Loucy (cell line): Measurements from ENCODE around the gene E4F1.

ENCODE experiments used
- H2AFZ ChIP-seq: fragments of 200-600 bp; sonication (generic); 2 replicates; pipeline ENCODE4 v1.6.0; 2016; ENCODE audit warnings: antibody characterized with exemption, mild to moderate bottlenecking, low read length, moderate library complexity
- H3F3A ChIP-seq: fragments of 200-600 bp; 2 replicates; pipeline ENCODE4 v1.6.0; 2016; ENCODE audit warnings: antibody characterized with exemption, low read depth, mild to moderate bottlenecking
- H3K27me3 ChIP-seq: fragments of 200-600 bp; sonication (generic); 2 replicates; pipeline ENCODE4 v1.6.1; 2014; ENCODE audit warnings: low read length, mild to moderate bottlenecking; ENCODE audit not compliant: insufficient read depth, poor library complexity, severe bottlenecking
- H3K36me3 ChIP-seq: fragments of 200-600 bp; sonication (generic); 2 replicates; pipeline ENCODE4 v1.6.1; 2016; ENCODE audit warnings: low read length; ENCODE audit not compliant: insufficient read depth
- H3K4me1 ChIP-seq: fragments of 200-600 bp; sonication (generic); 2 replicates; pipeline ENCODE4 v1.5.1; 2014; ENCODE audit warnings: low read length, mild to moderate bottlenecking; ENCODE audit not compliant: insufficient read depth, poor library complexity, severe bottlenecking
- H3K4me2 ChIP-seq: fragments of 200-600 bp; sonication (generic); 2 replicates; pipeline ENCODE4 v1.6.0; 2014; ENCODE audit warnings: antibody characterized with exemption, low read length, low read depth, mild to moderate bottlenecking; ENCODE audit not compliant: poor library complexity, severe bottlenecking
- H3K4me3 ChIP-seq: fragments of 200-600 bp; sonication (generic); 2 replicates; pipeline ENCODE4 v1.5.1; 2014; ENCODE audit warnings: low read length, mild to moderate bottlenecking, mixed read lengths; ENCODE audit not compliant: poor library complexity, severe bottlenecking
- H3K79me2 ChIP-seq: fragments of 200-600 bp; sonication (generic); 2 replicates; pipeline ENCODE4 v1.6.1; 2014; ENCODE audit warnings: low read length; ENCODE audit not compliant: insufficient read depth
- H3K9ac ChIP-seq: fragments of 200-600 bp; sonication (generic); 2 replicates; pipeline ENCODE4 v1.6.0; 2014; ENCODE audit warnings: mild to moderate bottlenecking, low read depth, low read length, moderate library complexity; ENCODE audit not compliant: poor library complexity, severe bottlenecking
- H3K9me2 ChIP-seq: fragments of 200-600 bp; sonication (generic); replicated peaks from 2 replicates; pipeline ENCODE4 v1.6.1; 2016; ENCODE audit warnings: low read depth, low read length, mixed read lengths
- H3K9me3 ChIP-seq: fragments of 200-600 bp; sonication (generic); 2 replicates; pipeline ENCODE4 v1.6.1; 2014; ENCODE audit warnings: mild to moderate bottlenecking, antibody characterized with exemption, low read length, low read depth; ENCODE audit not compliant: insufficient read depth
- H4K20me1 ChIP-seq: fragments of 200-600 bp; sonication (generic); 2 replicates; pipeline ENCODE4 v1.6.0; 2014; ENCODE audit warnings: antibody characterized with exemption, low read length, mild to moderate bottlenecking; ENCODE audit not compliant: insufficient read depth, poor library complexity, severe bottlenecking
- EZH2phosphoT487 ChIP-seq: fragments of 200-600 bp; IDR thresholded peaks from 2 replicates; pipeline ENCODE4 v1.6.1; 2018; ENCODE audit warnings: antibody characterized with exemption, mild to moderate bottlenecking, moderate library complexity, borderline replicate concordance
- TF ChIP-seq, protein P1 (sequence below): fragments of 200-600 bp; sonication (generic); conservative IDR thresholded peaks from 2 replicates; pipeline ENCODE4 v1.5.1; 2014; ENCODE audit warnings: mild to moderate bottlenecking, antibody characterized with exemption, low read length

E4F1 gene

DNA sequence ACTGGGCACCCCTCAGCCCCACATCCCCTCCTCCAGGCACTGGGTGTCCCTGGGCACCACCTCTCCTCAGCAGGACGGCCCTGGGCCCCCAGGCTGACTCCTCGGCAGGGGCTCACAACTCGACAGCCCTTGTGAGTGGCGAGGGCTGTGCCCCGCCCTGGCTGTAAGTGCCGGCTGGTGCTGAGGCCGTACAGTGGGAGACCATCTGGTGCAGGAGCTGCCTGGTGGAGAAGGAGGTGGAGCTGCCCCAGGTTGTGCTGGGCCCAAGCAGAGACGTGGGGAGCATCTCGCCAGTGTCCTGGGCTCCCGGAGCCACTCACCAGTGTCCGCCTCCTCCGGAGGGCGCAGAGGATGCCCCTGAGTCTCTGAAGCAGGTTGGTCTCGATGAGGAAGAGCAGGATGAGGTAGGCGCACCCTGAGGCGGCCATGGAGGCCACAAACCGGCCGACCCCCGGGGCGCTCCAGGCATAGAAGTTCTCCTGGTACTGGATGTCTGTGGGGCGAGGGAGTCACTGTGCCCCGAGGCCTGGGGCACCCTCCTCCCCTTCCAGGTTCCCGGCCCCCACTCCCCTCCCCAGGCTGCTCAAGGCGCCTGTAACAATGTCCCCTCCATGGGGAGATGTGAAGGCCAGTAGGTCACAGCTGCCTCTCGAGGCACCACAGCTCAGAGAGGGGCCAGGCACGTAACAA is 59.6 kb downstream of the E4F1 start:
- H2AFZ ChIP-seq: no peak overlapping the region
- no peaks in the 10 kb centered on the region for H3K9me3 ChIP-seq
- H3K4me1 ChIP-seq: no peaks in the 10 kb centered on the region
- H3K4me2 ChIP-seq: no peak overlapping the region
- H3K9ac ChIP-seq: no peak overlapping the region
- H4K20me1 ChIP-seq: no peaks in the 10 kb centered on the region
- no peaks in the 10 kb centered on the region for H3K9me2 ChIP-seq
- no peaks in the 10 kb centered on the region for H3K36me3 ChIP-seq
- no peaks in the 10 kb centered on the region for H3F3A ChIP-seq
- H3K27me3 ChIP-seq: no peaks in the 10 kb centered on the region
- H3K79me2 ChIP-seq: no peaks in the 10 kb centered on the region
- no peak overlapping the region for H3K4me3 ChIP-seq
- TF ChIP-seq EZH2phosphoT487: no peak
- TF ChIP-seq, protein P1, sequence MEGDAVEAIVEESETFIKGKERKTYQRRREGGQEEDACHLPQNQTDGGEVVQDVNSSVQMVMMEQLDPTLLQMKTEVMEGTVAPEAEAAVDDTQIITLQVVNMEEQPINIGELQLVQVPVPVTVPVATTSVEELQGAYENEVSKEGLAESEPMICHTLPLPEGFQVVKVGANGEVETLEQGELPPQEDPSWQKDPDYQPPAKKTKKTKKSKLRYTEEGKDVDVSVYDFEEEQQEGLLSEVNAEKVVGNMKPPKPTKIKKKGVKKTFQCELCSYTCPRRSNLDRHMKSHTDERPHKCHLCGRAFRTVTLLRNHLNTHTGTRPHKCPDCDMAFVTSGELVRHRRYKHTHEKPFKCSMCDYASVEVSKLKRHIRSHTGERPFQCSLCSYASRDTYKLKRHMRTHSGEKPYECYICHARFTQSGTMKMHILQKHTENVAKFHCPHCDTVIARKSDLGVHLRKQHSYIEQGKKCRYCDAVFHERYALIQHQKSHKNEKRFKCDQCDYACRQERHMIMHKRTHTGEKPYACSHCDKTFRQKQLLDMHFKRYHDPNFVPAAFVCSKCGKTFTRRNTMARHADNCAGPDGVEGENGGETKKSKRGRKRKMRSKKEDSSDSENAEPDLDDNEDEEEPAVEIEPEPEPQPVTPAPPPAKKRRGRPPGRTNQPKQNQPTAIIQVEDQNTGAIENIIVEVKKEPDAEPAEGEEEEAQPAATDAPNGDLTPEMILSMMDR: no peak

DNA sequence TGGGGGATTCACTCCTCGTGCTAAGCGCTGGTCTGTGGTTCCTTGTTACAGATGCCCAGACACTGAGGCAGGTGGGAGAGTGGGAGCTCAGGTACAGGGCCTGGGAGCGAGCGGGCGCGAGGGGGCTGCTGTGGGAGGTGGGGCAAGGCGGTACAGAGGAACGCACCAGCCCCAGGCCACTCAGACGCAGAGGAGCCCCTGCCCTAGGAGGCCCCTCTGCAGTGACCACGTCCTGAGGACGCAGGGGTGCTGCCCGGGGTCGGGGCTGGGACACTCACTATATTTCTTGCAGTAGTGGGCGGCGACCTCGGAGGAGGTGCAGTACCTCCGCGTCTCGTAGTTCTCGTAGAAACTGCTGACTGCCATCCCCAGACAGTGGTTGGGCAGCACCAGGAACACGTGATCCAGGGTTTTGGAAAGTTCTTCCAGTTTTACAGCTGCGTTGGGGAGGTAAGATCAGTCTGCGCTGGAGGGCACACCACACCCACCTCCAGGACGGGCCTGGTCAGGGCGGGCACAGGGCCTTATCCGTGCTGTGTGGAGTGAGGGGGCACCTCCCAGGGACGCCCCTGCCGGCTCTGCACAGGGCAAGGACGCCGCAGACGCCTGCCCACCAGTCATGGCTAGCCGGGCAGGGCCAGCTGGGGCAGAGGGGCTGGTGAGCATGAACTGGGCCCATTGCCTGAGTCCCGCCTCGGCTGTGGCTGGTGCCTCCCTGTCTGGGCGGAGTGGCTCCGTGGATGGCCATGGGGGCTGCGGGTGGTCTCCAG is 60.8 kb downstream of the E4F1 start:
- H4K20me1 ChIP-seq: no peaks in the 10 kb centered on the region
- no peaks in the 10 kb centered on the region for H3K9me2 ChIP-seq
- no peak overlapping the region for H3K9ac ChIP-seq
- H3K9me3 ChIP-seq: no peaks in the 10 kb centered on the region
- no peaks in the 10 kb centered on the region for H3K27me3 ChIP-seq
- TF ChIP-seq, protein P1: no peak
- no peak for TF ChIP-seq EZH2phosphoT487
- H3F3A ChIP-seq: no peaks in the 10 kb centered on the region
- no peaks in the 10 kb centered on the region for H3K4me1 ChIP-seq
- H3K4me2 ChIP-seq: no peak overlapping the region
- H3K79me2 ChIP-seq: no peaks in the 10 kb centered on the region
- no peak overlapping the region for H2AFZ ChIP-seq
- no peaks in the 10 kb centered on the region for H3K36me3 ChIP-seq
- H3K4me3 ChIP-seq: no peak overlapping the region

DNA sequence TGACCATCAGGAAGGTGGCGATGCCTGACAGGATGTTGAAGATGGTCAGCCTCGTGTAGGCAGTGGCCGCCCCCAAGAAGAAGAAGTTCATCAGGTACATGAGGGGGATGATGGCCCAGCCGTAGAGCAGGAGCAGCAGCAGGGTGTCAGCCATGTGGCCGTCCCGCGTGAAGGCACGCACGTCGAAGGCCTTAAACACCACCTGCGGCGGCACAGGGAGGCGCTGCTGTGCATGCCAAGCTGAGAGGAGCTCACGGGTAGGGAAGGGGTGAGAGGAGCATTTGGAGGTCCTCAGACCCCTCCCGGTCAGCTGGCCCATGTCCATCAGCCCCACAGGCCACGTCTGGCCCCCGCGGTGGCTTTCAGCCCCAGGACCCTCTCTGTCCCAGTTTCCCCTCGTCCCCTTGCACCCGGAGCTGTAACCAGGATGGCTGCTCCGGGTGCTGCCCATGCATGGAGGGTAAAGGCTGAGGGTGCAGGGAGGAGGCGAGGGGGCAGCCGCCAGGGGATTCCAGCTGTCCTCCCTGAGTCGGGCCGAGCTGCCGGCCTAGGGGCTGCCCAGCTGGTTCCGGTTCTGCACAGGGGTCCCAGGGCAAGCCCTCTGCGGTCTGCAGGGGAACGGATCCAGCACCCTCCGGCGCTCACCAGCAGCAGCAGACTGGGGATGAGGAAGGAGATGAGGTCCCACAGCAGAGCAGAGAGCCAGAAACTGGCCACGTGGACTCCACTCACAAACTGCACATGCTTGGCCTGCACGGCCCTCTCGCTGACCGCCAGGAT is 61.6 kb downstream of the E4F1 start:
- no peaks in the 10 kb centered on the region for H4K20me1 ChIP-seq
- no peaks in the 10 kb centered on the region for H3K9me3 ChIP-seq
- no peak overlapping the region for H2AFZ ChIP-seq
- TF ChIP-seq, protein P1: no peak
- no peak for TF ChIP-seq EZH2phosphoT487
- H3K9ac ChIP-seq: no peak overlapping the region
- H3K4me3 ChIP-seq: no peak overlapping the region
- H3K9me2 ChIP-seq: no peaks in the 10 kb centered on the region
- H3K79me2 ChIP-seq: no peaks in the 10 kb centered on the region
- no peaks in the 10 kb centered on the region for H3K4me1 ChIP-seq
- H3K27me3 ChIP-seq: no peaks in the 10 kb centered on the region
- no peak overlapping the region for H3K4me2 ChIP-seq
- H3F3A ChIP-seq: no peaks in the 10 kb centered on the region
- H3K36me3 ChIP-seq: no peaks in the 10 kb centered on the region
